Thoracic aorta (tissue), 2 donors: ENCODE results near the gene CSH1. TPM values are rescaled to one million over a fixed set of nuclear protein-coding genes. Genes with fewer than 3 reads are reported as not detected.
"Not testable (repeated sequence)": the region's sequence is repeated elsewhere in the genome, so short reads cannot be mapped to it uniquely, and the experiment has no call there.

ENCODE experiments used
- ATAC-seq: fragments of 150-250 bp; one replicate; pipeline ENCODE4 v1.8.0; 2017; ENCODE audit warnings: low read depth; ENCODE audit not compliant: insufficient number of reproducible peaks, low FRiP score
- DNase-seq: peaks from one replicate; pipeline ENCODE4 v3.0.0-alpha.2; 2020; ENCODE audit warnings: low spot score
- H3K27ac ChIP-seq, 2 donors: fragments of 200-600 bp; sonication (generic); 1 replicate in 1 of 2; 2 replicates in 1 of 2; pipeline ENCODE4 v1.5.1; 2016; ENCODE audit warnings: mild to moderate bottlenecking in 2 of 2, moderate library complexity in 2 of 2
- H3K27me3 ChIP-seq: fragments of 200-600 bp; sonication (generic); replicated peaks from 2 replicates; pipeline ENCODE4 v1.6.0; 2016; ENCODE audit warnings: mild to moderate bottlenecking; ENCODE audit not compliant: insufficient read depth
- H3K36me3 ChIP-seq: fragments of 200-600 bp; sonication (generic); one replicate; pipeline ENCODE4 v1.5.1; 2016
- H3K4me1 ChIP-seq, 2 donors: fragments of 200-600 bp; sonication (generic); 1 replicate in 1 of 2; 2 replicates in 1 of 2; pipeline versions ENCODE4 v1.5.1 to v1.6.0; 2016; ENCODE audit warnings: low read depth in 2 of 2, mild to moderate bottlenecking in 1 of 2; ENCODE audit not compliant: control insufficient read depth in 1 of 2
- H3K4me3 ChIP-seq: fragments of 200-600 bp; sonication (generic); 2 replicates; pipeline ENCODE4 v1.5.1; 2016; ENCODE audit warnings: mild to moderate bottlenecking
- H3K9me3 ChIP-seq: fragments of 200-600 bp; sonication (generic); 2 replicates; pipeline ENCODE4 v1.5.1; 2016
- total RNA-seq, 2 donors: library from RNA; depleted of rRNA; stranded (reverse); fragments of >200 nt; gene quantifications; one replicate each; pipeline versions ENCODE4 v1.1.0 to v1.2.3, GENCODE V29; 2016
- TF ChIP-seq, protein P1 (sequence below): fragments of 200-600 bp; sonication (generic); IDR thresholded peaks from one replicate; pipeline ENCODE4 v1.5.1; 2019; ENCODE audit warnings: antibody characterized with exemption

CSH1 gene
- not detected for total RNA-seq

DNA sequence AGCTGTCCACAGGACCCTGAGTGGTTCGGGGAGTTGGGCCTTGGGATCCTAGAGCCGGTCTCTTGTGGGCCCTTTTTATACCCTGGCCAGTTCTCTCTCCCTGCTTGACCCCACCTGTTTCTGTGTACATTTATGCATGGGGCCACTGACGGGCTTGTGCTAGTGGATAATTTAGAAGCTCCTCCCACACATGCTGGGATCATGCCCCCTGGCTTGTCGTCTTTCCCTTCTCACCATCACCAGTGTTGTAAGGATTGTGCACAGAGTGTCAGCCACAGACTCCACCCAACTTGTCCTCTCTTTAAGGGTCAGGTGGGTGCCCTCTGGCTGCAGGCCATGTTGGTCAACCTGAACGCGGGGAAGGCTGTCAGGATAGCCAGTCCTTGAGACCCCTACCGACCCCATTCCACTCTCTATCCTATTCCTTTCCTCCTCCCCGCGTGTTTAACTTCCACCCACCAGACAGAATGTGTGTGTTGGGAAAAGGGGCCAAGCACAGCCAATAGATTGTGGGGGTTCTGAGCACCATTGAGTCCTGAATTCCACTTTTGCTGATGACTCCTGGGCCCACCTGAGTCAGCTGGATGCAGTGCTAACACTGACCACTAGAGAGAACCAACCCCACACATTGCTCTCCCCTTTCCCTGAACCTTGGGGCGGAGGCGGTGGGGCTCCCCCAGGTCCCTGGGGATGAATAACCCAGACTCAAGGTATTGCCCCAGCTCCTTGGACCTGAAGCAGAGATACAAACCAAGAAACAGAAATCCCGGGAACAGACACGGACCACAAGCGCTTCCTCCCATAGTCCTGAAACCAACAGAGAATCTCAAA is at the start of gene CSH1:
TSS of gene CSH1 (minus strand) at position 51 of the 831 bp plus-strand sequence. CDS start 63 bp downstream, outside the sequence.
- H3K27ac ChIP-seq, DNase-seq, H3K9me3 ChIP-seq, H3K4me1 ChIP-seq, ATAC-seq, H3K4me3 ChIP-seq, H3K27me3 ChIP-seq, H3K36me3 ChIP-seq: not testable (repeated sequence)

DNA sequence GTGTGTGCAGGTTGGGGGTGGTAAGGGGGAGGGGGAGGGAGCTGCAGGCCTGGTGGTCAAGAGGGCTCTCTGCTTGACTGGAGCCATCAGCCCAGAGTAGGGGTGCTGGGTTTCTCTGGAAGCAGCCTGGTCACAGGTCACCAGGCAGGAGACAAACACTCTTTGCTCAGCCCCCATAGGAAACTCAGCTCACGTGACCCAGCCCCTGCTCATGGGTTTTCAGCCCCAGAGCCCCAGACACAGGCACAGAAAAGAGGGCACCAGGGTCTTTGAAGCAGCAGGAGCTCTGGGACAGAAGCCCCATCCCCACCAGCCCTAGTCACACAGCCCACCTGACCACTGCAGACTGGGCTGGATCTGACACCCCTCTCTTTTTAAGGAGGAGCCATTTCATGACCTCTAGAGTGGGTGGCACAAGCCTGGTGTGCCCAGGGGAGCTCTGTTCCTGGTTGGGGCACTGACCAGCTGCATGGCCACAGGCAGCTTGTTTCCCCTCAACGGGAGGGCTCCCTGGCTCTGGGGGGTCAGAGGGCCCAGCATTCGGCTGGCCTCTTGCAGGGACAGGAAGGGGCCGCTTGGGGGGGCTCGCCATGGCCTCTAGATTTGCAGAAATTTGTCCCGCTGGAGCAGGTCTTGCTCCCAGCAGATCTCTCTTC is 49.5 kb upstream of the CSH1 start:
- Histone ChIP-seq H3K4me3 (no peak overlapping the region), H3K27ac (no peak overlapping the region), H3K36me3 (no peaks in the 10 kb centered on the region), H3K27me3 (no peaks in the 10 kb centered on the region), H3K9me3 (no peaks in the 10 kb centered on the region), H3K4me1 (no peaks in the 10 kb centered on the region)
- DNase-seq: no peak
- TF ChIP-seq, protein P1, sequence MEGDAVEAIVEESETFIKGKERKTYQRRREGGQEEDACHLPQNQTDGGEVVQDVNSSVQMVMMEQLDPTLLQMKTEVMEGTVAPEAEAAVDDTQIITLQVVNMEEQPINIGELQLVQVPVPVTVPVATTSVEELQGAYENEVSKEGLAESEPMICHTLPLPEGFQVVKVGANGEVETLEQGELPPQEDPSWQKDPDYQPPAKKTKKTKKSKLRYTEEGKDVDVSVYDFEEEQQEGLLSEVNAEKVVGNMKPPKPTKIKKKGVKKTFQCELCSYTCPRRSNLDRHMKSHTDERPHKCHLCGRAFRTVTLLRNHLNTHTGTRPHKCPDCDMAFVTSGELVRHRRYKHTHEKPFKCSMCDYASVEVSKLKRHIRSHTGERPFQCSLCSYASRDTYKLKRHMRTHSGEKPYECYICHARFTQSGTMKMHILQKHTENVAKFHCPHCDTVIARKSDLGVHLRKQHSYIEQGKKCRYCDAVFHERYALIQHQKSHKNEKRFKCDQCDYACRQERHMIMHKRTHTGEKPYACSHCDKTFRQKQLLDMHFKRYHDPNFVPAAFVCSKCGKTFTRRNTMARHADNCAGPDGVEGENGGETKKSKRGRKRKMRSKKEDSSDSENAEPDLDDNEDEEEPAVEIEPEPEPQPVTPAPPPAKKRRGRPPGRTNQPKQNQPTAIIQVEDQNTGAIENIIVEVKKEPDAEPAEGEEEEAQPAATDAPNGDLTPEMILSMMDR: no peak
- ATAC-seq: no peak

DNA sequence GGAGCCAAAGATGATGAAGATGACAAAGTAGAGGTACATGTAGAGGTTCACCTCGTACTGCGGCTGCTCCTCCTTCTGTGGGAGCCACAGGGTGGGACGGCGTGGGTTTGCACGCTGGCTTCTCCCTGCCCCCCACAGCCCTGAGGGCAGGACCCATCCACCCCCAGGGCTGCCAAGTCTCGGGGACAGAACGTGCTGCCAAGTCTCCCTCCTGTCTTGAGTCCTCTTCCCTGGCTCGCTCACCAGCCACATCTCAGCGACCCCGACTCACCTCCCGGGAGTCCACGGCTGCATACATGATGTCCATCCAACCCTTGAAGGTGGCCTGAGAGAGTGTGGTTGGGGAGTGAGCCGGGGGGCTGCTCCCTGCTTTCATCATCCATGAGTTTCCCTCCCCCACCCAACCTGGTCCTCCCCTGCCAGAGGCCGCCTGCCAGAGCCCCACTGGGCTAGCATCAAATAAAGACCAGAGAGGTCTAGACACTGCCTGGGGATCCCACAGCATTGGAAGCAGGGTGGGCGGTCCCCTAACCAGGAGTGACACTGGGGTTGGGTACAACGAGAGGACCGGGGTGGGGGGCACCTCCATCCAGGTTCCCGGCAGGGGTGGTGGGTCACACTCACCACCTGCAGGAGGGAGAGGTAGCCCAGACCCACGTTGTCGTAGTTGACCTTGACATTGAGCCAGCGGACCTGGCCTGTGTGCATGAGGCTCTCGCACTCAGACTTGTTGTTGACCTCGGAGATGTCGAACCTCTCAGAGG is 48.5 kb upstream of the CSH1 start:
- Histone ChIP-seq H3K36me3 (no peaks in the 10 kb centered on the region), H3K4me3 (no peak overlapping the region), H3K9me3 (no peaks in the 10 kb centered on the region), H3K27ac (no peak overlapping the region), H3K27me3 (no peaks in the 10 kb centered on the region), H3K4me1 (no peaks in the 10 kb centered on the region)
- TF ChIP-seq, protein P1: no peak
- ATAC-seq (no peak), DNase-seq (no peak)

DNA sequence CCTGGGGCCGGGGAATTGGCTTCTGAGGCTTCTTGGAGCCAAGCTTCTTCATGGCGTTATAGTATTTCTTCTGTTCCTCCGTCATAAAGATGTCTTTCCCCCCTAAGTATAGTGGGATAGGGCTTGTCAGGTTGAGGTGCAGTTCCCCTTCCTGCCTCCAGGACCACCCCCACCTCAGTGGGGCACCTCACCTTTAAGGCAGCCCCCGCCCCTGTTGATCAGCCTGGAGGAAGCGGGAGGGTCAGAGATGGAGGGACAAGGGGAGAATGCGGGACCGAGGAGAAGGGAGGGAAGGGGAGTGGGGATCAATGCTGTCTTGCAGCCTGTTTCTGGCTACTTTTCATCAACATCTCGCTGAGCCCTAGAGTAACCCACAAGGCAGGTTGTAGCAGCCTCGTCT is 47.4 kb upstream of the CSH1 start:
- Histone ChIP-seq H3K36me3 (no peaks in the 10 kb centered on the region), H3K27me3 (no peaks in the 10 kb centered on the region), H3K27ac (no peak overlapping the region), H3K4me3 (no peak overlapping the region), H3K9me3 (no peaks in the 10 kb centered on the region), H3K4me1 (no peaks in the 10 kb centered on the region)
- ATAC-seq: no peak
- TF ChIP-seq, protein P1: no peak
- no peak for DNase-seq

DNA sequence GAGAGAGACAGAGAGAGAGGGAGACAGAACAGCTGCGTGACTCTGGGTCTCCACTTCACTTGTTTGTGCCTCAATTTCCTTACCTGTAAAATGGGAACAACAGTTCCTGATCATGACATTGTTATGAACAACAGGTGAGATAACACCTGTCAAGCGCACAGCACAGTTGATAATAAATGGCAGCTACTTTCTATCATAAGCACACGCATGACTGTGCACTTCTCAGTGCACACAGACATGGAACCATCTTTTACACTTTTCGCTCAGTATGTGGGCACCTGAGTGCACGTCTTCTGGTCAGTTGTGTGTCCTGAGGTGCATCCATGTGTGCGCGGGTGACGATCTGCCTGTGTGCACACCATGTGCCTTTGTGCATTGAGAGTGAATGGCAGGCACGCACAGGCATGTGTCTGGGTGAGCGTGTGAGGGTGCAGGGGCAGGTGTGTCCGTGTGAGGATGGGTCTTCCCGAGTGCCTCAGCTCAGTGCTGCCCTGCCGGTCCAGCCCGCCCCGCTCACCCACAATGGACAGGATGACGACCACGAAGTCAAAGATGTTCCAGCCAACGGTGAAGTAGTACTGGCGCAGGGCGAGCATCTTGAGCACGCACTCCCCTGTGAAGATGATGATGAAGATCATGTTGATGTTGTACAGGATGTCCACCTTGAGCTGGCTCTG is 46.1 kb upstream of the CSH1 start:
- no peak for ATAC-seq
- H3K4me3 ChIP-seq: no peak overlapping the region
- H3K36me3 ChIP-seq: no peaks in the 10 kb centered on the region
- no peaks in the 10 kb centered on the region for H3K27me3 ChIP-seq
- no peaks in the 10 kb centered on the region for H3K4me1 ChIP-seq
- no peak for DNase-seq
- H3K9me3 ChIP-seq: no peaks in the 10 kb centered on the region
- no peak overlapping the region for H3K27ac ChIP-seq
- TF ChIP-seq, protein P1: no peak
